Smooth muscle cell (in vitro differentiated cells): Measurements from ENCODE around the gene RFXANK. TPM values are rescaled to one million over a fixed set of nuclear protein-coding genes. Genes with fewer than 3 reads are reported as not detected.

Experiments
- DNase-seq: peaks from one replicate; lab custom pipeline; 2025; ENCODE audit not compliant: unreplicated experiment; lab: John Stamatoyannopoulos, UW
- H2AFZ ChIP-seq: fragments of 200-600 bp; sonication (generic); 2 replicates; pipeline ENCODE4 v1.6.0; 2016; ENCODE audit warnings: antibody characterized with exemption, low read depth, mild to moderate bottlenecking
- H3F3A ChIP-seq: fragments of 200-600 bp; sonication (generic); 2 replicates; pipeline ENCODE4 v1.6.0; 2017; ENCODE audit warnings: antibody characterized with exemption, low read depth
- H3K27ac ChIP-seq: fragments of 200-600 bp; sonication (generic); 2 replicates; pipeline ENCODE4 v1.5.1; 2016; ENCODE audit warnings: low read depth, mild to moderate bottlenecking
- H3K27me3 ChIP-seq: fragments of 200-600 bp; sonication (generic); 2 replicates; pipeline ENCODE4 v1.6.1; 2016; ENCODE audit warnings: low read depth, mild to moderate bottlenecking
- H3K36me3 ChIP-seq: fragments of 200-600 bp; sonication (generic); 2 replicates; pipeline ENCODE4 v1.5.1; 2016; ENCODE audit warnings: low read depth
- H3K4me1 ChIP-seq: fragments of 200-600 bp; sonication (generic); 2 replicates; pipeline ENCODE4 v1.5.1; 2016; ENCODE audit warnings: low read depth
- H3K4me2 ChIP-seq: fragments of 200-600 bp; sonication (generic); 2 replicates; pipeline ENCODE4 v1.6.0; 2016; ENCODE audit warnings: mild to moderate bottlenecking
- H3K4me3 ChIP-seq: fragments of 200-600 bp; sonication (generic); 2 replicates; pipeline ENCODE4 v1.5.1; 2016; ENCODE audit warnings: mild to moderate bottlenecking
- H3K79me2 ChIP-seq: fragments of 200-600 bp; sonication (generic); 2 replicates; pipeline ENCODE4 v1.6.0; 2016; ENCODE audit warnings: low read depth, mild to moderate bottlenecking
- H3K9ac ChIP-seq: fragments of 200-600 bp; sonication (generic); 2 replicates; pipeline ENCODE4 v1.6.0; 2016; ENCODE audit warnings: low read depth
- H3K9me3 ChIP-seq: fragments of 200-600 bp; sonication (generic); replicated peaks from 2 replicates; pipeline ENCODE4 v1.5.1; 2016; ENCODE audit warnings: low read depth
- H4K20me1 ChIP-seq: fragments of 200-600 bp; sonication (generic); 2 replicates; pipeline ENCODE4 v1.6.0; 2016; ENCODE audit warnings: low read depth
- CTCF ChIP-seq: fragments of 200-600 bp; sonication (generic); IDR thresholded peaks from 2 replicates; pipeline ENCODE4 v1.5.1; 2017; ENCODE audit warnings: borderline replicate concordance, mild to moderate bottlenecking, antibody characterized with exemption; ENCODE audit not compliant: insufficient read depth, poor library complexity, severe bottlenecking
- WGBS: methylation state at CpG from one replicate; pipeline ENCODE4 v1.1.7; 2016; ENCODE audit warnings: low lambda C conversion rate; 5-methylcytosine and 5-hydroxymethylcytosine counted together
- polyA plus RNA-seq: library from polyadenylated mRNA; unstranded; fragments of >200 nt; fragmentation: Nextera tagmentation; extraction: Ambion mirVana; gene quantifications from 2 replicates; pipeline ENCODE4 v1.2.1, GENCODE V29; 2016
- total RNA-seq: library from RNA; depleted of rRNA; stranded (reverse); fragments of >200 nt; gene quantifications from 2 replicates; pipeline ENCODE4 v1.2.3, GENCODE V29; 2014

The RFXANK gene
- total and polyA plus RNA-seq, 2 experiments from 2014 or later: 59.6 to 94.8 TPM

- H3K4me3 ChIP-seq: no peak overlapping the region
- no peaks in the 10 kb centered on the region for H3K36me3 ChIP-seq
- no peaks in the 10 kb centered on the region for H3K79me2 ChIP-seq
- 100% methylated on average over 2 of the region's 2 CpGs for WGBS
- no peak overlapping the region for H3K9ac ChIP-seq
- H3K4me1 ChIP-seq: no peaks in the 10 kb centered on the region
- no peaks in the 10 kb centered on the region for H3K27me3 ChIP-seq
- no peaks in the 10 kb centered on the region for H3K9me3 ChIP-seq
- H3K4me2 ChIP-seq: no peak overlapping the region
- no peak overlapping the region for H3K27ac ChIP-seq
- H2AFZ ChIP-seq: no peak overlapping the region
- no peak for DNase-seq
- no peak for TF ChIP-seq CTCF
- no peaks in the 10 kb centered on the region for H4K20me1 ChIP-seq
- no peaks in the 10 kb centered on the region for H3F3A ChIP-seq
Observed at GRCh38 chr19:19149435-19149834, 42.6 kb upstream of the RFXANK start.

- Histone ChIP-seq H3K9me3 (no peaks in the 10 kb centered on the region), H3K4me2 (no peak overlapping the region), H3K4me1 (no peaks in the 10 kb centered on the region), H3K4me3 (no peak overlapping the region), H2AFZ (no peak overlapping the region), H3K27me3 (no peaks in the 10 kb centered on the region), H3F3A (no peaks in the 10 kb centered on the region), H3K79me2 (no peaks in the 10 kb centered on the region), H3K27ac (no peak overlapping the region), H4K20me1 (no peaks in the 10 kb centered on the region), H3K9ac (no peak overlapping the region), H3K36me3 (no peaks in the 10 kb centered on the region)
- whole genome bisulfite sequencing: 92% methylated on average over 11 of the region's 11 CpGs
- no peak for DNase-seq
- TF ChIP-seq CTCF: no peak
Observed at GRCh38 chr19:19151418-19151817, 40.6 kb upstream of the RFXANK start.

- 89% methylated on average over 13 of the region's 13 CpGs for WGBS
- Histone ChIP-seq H2AFZ (no peak overlapping the region), H3K36me3 (no peaks in the 10 kb centered on the region), H3K79me2 (no peaks in the 10 kb centered on the region), H3K27ac (no peak overlapping the region), H3K9ac (no peak overlapping the region), H3F3A (no peaks in the 10 kb centered on the region), H3K9me3 (no peaks in the 10 kb centered on the region), H3K27me3 (no peaks in the 10 kb centered on the region), H3K4me3 (no peak overlapping the region), H3K4me1 (no peaks in the 10 kb centered on the region), H3K4me2 (no peak overlapping the region), H4K20me1 (no peaks in the 10 kb centered on the region)
- no peak for DNase-seq
- no peak for TF ChIP-seq CTCF
Observed at GRCh38 chr19:19152668-19153384, 39.2 kb upstream of the RFXANK start.
